ENCODE results near the gene TRIOBP.

TRIOBP gene

DNA sequence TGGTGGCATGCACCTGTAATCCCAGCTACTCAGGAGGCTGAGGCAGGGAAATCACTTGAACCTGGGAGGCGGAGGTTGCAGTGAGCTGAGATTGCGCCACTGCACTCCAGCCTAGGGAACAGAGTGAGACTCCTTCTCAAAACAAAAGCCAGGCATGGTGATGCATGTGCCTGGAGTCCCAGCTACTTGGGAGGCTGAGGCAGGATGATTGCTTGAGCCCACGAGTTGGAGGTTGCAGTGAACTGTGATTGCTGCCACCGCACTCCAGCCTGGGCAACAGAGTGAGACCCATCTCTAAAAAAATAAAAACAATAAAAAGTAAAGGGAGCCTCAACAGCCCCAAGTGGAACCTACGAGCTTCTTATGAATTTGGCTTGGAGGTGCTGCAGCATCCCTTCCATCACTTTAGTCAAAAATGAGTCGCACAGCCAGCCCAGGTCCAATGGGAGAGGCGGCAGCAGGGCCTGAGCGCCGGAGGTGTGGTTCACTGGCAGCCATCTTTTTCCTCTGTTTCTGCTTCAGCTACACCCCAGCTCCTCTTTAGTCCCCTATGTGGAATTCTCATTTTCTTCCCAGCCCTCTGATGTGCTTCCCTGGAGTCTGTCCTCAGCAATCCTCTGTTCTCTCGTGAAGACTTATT lies 81.6 kb downstream of the TRIOBP start:
- TF ChIP-seq, protein P1, sequence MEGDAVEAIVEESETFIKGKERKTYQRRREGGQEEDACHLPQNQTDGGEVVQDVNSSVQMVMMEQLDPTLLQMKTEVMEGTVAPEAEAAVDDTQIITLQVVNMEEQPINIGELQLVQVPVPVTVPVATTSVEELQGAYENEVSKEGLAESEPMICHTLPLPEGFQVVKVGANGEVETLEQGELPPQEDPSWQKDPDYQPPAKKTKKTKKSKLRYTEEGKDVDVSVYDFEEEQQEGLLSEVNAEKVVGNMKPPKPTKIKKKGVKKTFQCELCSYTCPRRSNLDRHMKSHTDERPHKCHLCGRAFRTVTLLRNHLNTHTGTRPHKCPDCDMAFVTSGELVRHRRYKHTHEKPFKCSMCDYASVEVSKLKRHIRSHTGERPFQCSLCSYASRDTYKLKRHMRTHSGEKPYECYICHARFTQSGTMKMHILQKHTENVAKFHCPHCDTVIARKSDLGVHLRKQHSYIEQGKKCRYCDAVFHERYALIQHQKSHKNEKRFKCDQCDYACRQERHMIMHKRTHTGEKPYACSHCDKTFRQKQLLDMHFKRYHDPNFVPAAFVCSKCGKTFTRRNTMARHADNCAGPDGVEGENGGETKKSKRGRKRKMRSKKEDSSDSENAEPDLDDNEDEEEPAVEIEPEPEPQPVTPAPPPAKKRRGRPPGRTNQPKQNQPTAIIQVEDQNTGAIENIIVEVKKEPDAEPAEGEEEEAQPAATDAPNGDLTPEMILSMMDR (IDR thresholded peaks at IDR 0.05; ENCODE audit: insufficient read depth, low read length, poor library complexity, severe bottlenecking): no peak
- no peak for DNase-seq (ENCODE audit: extremely low read depth, insufficient read length)
- Histone ChIP-seq H3K4me3 (replicated peaks; ENCODE audit: low read depth, low read length) (no peak overlapping the region), H3K27me3 (replicated peaks; ENCODE audit: control insufficient read depth, insufficient read depth, low read length) (no peaks in the 10 kb centered on the region), H3K36me3 (ENCODE audit: control insufficient read depth, insufficient read depth, low read length) (no peaks in the 10 kb centered on the region; the same call in 1 of the 2 replicates)

DNA sequence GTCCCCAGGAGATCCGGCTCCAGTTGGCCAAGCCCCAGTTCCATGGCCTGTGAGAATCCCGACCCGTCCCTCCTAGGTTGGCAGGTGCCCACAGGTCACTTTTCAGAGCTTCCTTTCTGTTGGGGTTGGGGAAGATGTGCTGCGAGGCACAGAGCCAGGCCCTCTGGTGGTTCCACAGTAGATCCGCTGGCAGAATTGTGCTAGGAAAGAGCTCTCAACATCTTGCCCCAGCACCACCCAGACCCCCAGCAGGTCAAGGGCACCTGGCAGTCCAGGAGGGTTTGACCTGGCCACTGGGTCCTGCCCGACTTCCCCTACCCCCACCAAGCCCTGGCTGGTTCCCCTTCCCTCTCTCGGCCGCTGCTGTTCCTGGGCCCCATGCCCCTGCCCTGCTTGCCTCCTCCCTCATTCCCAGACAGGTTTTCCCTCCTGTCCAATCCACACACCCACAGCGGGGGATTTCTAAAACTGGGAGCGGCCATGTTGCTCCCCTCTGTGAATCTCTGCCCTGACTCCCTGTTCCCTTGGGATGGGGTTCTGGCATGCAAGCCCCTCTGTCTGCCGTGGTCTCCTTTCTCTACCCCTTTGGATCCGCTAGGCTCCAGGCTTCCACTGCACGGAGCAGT lies 84.7 kb downstream of the TRIOBP start:
- DNase-seq (ENCODE audit: extremely low read depth, insufficient read length): no peak
- TF ChIP-seq, protein P1 (IDR thresholded peaks at IDR 0.05; ENCODE audit: insufficient read depth, low read length, poor library complexity, severe bottlenecking): no peak
- Histone ChIP-seq H3K36me3 (ENCODE audit: control insufficient read depth, insufficient read depth, low read length) (no peaks in the 10 kb centered on the region), H3K4me3 (replicated peaks; ENCODE audit: low read depth, low read length) (no peak overlapping the region), H3K27me3 (replicated peaks; ENCODE audit: control insufficient read depth, insufficient read depth, low read length) (no peaks in the 10 kb centered on the region)

DNA sequence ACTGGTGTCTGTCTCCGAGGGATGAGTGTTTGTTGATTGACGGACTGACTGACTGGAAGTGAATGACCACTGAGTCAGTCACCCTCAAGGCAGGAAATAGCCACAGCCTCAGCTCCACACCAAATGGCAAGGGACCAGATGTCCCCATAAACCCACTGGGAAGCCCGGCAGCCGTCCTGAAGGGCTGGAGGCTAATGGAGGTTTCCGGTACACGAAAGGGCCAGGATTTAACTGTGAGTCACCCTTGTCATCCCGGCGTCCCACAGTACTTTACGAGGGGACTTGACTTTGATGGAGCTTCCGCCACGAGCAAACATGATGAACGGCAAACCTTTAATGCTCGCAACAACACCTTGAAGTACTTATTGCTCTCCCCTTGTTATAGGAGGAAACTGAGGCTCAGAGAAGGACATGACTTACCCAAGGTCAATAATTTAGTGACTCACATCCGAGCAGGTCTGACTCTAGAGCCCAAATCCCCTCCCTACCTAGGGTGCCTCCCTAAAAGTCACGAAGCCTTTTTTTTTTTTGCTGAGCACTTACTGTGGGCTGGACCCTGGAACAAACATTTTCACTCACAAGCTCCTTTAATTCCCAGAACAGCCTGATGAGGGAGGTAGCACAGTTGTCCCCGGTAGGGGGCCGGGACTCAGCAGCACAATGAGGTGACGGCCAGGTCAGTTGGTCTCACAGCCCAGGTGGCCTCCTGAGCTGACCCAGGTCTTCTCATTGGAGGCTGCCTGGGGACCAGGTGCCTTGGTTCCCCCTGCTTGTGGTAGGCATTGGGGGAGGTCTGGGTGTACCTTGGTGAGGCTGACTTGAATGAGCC lies 85.7 kb downstream of the TRIOBP start:
- no peak for DNase-seq (ENCODE audit: extremely low read depth, insufficient read length)
- H3K27me3 ChIP-seq (replicated peaks; ENCODE audit: control insufficient read depth, insufficient read depth, low read length): no peaks in the 10 kb centered on the region
- H3K36me3 ChIP-seq (ENCODE audit: control insufficient read depth, insufficient read depth, low read length): no peaks in the 10 kb centered on the region
- H3K4me3 ChIP-seq (replicated peaks; ENCODE audit: low read depth, low read length): no peak overlapping the region
- TF ChIP-seq, protein P1 (IDR thresholded peaks at IDR 0.05; ENCODE audit: insufficient read depth, low read length, poor library complexity, severe bottlenecking): peak; percentile 10

DNA sequence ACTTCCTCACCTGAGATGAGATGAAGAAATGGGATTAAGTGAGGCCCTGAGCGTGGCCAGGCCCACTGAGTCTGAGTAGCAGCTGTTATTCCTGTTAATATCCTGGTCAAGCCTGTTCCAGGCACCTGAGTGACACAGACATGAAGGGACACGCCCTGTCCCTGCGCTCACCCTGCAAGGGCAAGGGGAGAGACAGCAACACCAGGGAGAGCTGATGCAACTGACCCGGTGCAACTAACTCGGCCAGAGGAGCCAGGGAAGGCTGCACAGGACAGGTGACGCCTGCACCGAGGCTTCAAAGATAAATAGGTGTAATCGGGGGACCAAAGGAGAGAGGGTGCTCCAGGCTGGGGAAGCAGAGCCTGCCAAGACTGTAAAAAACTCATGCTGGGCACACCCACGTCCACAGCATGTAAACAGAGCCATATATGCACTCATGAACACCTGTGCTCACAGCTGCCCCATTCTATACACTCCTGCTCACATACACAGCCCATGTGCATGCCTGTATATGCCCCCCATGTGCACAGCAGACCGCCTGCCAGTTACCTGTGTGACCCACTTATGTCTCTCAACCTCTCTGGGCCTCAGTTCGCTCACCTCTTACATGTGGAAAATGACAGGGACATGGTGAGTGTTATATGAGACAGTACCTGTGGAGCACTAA lies 88.1 kb downstream of the TRIOBP start:
- no peak overlapping the region for H3K4me3 ChIP-seq (replicated peaks; ENCODE audit: low read depth, low read length)
- DNase-seq (ENCODE audit: extremely low read depth, insufficient read length): no peak
- H3K36me3 ChIP-seq (ENCODE audit: control insufficient read depth, insufficient read depth, low read length): no peaks in the 10 kb centered on the region
- TF ChIP-seq, protein P1 (IDR thresholded peaks at IDR 0.05; ENCODE audit: insufficient read depth, low read length, poor library complexity, severe bottlenecking): no peak
- H3K27me3 ChIP-seq (replicated peaks; ENCODE audit: control insufficient read depth, insufficient read depth, low read length): no peaks in the 10 kb centered on the region

DNA sequence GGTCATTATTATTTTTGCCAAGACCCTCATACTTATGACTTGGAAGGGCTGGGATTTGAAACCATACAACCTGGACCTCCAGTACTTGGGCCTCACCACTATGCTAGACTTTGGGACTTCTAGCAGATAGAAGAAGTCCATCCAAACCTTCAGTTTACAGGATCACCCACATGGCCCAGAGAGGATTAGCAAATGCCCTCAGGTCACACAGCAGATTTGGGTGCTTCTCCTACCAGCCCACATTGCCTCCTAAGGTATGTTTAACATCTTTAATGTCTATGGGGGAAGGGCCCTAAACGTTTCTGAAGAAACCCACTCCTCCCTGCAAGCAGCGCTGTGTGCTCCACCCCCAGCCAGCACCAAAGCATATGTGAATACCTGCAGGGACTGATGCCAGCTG lies 93.4 kb downstream of the TRIOBP start:
- H3K36me3 ChIP-seq (ENCODE audit: control insufficient read depth, insufficient read depth, low read length): no peaks in the 10 kb centered on the region
- no peak for DNase-seq (ENCODE audit: extremely low read depth, insufficient read length)
- H3K27me3 ChIP-seq (replicated peaks; ENCODE audit: control insufficient read depth, insufficient read depth, low read length): no peaks in the 10 kb centered on the region
- TF ChIP-seq, protein P1 (IDR thresholded peaks at IDR 0.05; ENCODE audit: insufficient read depth, low read length, poor library complexity, severe bottlenecking): no peak
- no peak overlapping the region for H3K4me3 ChIP-seq (replicated peaks; ENCODE audit: low read depth, low read length)

Data from GM06990 (cell line).